CD1c-positive myeloid dendritic cell (primary cell): ENCODE data around the gene ARHGEF17.

ENCODE experiments used
- DNase-seq: peaks from one replicate; pipeline ENCODE4 v3.0.0-alpha.2; 2016; ENCODE audit errors: extremely low spot score

Gene ARHGEF17, protein sequence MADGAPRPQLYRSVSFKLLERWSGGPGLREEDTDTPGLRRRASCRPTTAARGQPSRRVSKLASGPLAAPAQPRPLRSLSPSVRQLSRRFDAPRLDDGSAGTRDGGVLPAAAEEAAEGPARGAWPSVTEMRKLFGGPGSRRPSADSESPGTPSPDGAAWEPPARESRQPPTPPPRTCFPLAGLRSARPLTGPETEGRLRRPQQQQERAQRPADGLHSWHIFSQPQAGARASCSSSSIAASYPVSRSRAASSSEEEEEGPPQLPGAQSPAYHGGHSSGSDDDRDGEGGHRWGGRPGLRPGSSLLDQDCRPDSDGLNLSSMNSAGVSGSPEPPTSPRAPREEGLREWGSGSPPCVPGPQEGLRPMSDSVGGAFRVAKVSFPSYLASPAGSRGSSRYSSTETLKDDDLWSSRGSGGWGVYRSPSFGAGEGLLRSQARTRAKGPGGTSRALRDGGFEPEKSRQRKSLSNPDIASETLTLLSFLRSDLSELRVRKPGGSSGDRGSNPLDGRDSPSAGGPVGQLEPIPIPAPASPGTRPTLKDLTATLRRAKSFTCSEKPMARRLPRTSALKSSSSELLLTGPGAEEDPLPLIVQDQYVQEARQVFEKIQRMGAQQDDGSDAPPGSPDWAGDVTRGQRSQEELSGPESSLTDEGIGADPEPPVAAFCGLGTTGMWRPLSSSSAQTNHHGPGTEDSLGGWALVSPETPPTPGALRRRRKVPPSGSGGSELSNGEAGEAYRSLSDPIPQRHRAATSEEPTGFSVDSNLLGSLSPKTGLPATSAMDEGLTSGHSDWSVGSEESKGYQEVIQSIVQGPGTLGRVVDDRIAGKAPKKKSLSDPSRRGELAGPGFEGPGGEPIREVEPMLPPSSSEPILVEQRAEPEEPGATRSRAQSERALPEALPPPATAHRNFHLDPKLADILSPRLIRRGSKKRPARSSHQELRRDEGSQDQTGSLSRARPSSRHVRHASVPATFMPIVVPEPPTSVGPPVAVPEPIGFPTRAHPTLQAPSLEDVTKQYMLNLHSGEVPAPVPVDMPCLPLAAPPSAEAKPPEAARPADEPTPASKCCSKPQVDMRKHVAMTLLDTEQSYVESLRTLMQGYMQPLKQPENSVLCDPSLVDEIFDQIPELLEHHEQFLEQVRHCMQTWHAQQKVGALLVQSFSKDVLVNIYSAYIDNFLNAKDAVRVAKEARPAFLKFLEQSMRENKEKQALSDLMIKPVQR (N-terminal part only)

DNA sequence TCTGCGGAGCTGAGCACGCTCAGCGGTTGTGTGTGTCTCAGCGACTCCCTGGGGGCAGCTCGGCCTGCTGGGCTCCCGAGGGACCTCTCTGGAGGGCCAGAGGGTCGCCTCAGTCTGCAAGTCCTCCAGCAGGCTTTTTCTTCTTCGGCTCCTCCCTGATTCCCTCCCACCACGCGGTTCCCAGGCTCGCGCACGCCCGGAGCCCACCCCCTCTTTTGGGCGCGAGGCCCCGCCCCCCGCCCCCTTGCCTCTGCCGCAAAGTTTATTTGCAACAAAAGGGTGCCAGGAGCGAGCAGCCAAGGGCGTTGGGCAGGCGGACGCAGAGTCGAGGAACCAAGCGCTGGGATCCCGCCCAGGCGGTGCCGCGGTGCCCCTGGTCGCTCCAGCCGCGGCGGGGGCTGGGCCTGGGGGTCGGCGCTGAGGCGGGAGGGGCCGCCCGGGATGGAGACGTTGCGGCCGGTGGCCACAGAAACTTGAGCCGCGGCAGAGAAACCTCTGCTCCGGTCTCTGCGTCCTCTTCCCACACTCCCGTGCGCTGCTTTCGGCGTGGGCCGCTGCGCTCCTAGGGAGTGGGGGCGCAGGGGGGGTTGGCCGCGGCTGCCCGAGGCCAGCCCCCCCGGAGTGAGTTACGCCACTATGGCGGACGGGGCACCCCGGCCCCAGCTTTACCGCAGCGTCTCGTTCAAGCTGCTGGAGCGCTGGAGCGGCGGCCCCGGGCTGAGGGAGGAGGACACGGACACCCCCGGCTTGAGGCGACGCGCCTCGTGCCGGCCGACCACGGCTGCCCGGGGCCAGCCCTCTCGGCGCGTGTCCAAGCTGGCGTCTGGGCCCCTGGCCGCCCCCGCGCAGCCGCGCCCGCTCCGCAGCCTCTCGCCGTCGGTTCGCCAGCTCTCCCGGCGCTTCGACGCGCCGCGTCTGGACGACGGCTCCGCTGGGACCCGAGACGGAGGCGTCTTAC is at the start of gene ARHGEF17:
Gene ARHGEF17 (plus strand): TSS at position 274 of the 958 bp plus-strand sequence. CDS start 363 bp downstream, at position 637.
- peak; percentile 67 for DNase-seq

DNA sequence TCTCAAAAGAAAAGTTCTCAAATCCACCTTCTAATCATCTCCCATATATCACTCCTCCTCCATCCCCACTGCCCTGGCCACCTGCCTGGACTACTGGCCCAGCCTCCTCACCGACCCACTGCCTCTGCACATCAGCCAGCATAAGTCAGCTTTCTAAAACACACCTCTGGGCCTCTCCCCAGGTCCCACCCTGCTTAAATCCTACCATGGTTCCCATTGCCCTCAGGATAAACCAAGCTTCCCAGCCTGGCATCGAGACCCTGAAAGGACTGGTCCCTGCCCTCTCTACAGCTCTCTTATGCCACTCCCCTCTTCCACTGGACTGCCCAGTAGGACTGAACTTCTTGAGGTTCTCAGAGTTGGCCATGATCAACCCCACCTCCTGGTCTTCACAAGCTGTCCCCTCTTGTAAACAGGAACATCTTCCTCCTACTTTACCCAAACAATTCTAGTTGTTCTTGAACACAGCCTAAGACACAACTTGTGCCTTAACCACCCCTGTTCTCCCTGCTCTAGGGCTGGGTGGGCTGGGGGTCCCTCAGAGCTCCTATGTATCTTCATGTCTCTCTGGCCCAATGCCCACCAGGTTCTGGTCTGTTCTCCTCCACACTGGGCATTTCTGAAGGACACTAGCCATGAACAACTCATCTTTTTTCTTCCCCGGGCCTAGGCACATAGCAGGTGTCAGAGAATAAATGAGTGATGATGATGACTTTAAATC is 48.5 kb upstream of the ARHGEF17 start:
- DNase-seq, result no peak

DNA sequence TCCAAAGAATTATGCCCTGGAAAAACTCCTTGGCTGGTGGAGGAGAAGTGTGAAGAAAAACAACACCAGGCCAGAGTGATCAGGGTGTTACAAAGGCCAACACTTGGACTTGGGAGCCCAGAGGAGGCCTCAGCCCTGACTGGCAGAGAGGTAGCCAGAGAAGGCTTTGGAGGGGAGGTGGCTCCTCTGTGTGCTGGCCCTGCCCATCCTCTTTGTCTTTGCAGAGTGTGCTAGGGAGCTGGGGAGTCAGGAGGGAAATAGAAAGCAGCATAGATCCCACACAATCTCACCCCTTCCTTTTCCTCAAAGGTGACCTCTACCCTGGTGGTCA is 48.0 kb upstream of the ARHGEF17 start:
- no peak for DNase-seq

DNA sequence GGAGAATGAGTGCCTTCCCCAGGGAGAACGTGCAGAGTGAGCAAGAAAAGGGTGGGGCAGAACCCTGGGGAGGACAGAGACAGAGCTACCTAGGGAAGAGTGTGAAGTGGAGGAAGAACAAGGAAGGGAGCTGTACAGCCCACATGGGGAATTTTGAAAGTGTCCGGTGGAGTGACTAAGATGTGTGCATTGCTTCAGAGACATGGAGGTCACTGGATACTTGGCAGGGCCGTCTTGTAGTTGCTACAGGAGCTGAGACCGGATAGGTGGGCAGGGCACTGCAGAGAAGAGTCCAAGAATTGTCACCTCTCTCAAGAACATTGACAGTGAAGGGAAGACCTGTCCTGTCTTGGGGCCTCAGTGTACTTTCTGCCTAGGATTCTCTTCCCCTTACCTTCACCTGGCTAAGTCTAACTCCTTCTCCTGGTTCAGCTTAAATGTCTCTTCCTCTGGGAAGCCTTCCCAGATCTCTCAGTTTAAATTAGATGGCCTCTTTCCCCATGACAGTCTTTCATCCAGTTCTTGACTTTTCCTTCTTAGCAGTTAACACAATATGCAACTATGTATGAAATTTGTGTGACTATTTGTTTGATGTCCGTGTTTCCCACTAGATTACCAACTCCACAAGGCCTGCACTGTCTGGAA is 45.1 kb upstream of the ARHGEF17 start:
- DNase-seq, result peak; percentile 48

DNA sequence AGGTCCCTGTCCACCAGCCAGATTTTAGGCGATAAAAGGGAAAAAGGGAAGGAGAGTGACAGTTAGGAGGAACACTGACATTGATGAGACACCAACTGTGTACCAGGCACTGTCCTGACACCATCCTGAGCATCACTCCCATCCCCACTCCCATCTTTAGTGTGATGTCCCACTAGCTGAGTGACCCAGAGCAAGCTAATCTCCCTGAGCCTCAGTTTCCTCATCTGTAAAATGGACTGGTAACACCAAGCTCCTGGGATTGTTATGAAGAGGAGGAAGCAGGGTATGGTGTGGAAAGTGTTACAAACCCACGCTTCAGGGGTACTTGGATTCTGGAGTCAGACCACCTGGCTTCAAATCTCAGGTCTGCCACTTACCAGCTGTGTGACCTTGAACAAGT is 44.4 kb upstream of the ARHGEF17 start:
- DNase-seq, result no peak

DNA sequence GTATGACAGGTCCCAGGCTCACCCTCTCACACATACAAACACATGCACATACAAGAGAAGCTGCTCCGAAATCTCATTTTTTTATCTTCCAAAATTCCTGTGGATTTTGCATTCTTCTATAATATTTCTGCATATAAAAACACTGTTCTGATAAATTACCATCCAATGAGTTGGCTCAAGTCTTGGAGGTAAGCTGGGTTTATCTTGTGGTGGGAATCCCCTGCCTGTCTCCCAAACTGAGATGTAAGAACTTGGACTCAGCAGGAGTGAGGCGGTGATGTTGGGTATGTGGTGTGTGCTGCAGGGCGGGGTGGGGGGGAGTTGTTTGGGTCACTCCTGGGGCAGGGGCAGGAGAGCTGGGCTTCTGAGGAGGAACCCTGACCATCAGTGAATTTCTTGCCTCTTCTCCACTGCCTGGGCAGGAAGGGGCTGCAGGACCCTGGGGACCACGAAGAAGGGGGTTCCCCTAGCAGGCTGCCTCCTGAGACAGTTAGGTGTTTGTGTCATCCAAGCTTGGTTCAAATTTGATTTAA is 42.7 kb upstream of the ARHGEF17 start:
- no peak for DNase-seq

DNA sequence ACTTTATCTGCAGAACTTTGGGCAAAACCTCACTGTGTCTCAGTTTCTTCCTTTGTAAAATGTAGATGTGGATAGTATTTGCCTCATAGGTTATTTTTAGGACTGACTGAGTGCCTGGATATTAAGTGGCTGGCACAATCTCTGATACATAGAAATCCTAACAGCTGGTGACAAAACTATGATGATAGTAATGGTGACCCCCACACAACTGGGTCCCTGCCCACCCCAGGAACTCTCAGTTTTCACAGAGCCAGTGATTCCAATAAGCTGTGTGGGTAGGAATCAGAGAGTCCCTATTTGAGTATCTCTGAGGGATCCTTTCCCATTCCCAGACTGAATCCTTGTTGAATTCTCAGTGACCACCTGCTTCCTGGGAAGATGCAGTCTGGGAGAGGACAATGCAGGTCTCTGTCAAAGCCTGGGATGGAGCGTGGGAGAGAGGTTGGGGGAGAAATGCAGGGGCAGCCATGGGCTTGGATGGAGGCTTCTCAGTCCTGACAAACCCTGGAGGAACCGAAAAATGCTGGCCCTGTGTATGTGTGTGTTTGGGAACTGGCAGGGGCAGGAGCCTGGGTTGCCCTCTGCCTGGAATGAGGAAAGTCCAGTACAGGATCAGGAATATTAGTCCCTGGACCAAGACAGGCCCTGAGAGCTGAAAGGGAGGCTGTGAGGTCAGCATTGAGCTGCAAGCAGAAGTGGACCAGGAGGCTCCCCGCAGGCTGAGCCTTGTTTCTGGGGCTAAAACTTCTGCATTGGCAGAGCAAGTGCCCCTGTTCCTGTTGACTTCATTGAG is 42.0 kb upstream of the ARHGEF17 start:
- peak; percentile 44 for DNase-seq

DNA sequence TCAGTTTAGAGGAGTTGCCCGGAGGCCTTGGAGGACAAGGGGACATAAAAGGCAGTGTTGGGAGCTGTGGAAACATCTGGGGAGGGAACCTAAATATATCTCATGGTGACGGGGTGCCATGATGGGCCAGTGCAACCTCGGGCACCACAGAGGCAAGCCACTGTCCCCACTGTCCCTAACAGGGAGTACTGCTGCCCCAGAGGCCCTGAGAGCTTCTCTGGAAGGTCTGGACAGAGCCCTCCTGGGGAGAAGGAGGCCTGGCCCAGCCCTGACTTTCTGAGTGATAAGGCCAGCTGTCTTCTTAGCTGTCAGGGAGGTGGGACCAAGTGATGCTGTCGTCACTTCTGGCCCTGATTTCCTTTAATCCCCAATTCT is 41.4 kb upstream of the ARHGEF17 start:
- no peak for DNase-seq

DNA sequence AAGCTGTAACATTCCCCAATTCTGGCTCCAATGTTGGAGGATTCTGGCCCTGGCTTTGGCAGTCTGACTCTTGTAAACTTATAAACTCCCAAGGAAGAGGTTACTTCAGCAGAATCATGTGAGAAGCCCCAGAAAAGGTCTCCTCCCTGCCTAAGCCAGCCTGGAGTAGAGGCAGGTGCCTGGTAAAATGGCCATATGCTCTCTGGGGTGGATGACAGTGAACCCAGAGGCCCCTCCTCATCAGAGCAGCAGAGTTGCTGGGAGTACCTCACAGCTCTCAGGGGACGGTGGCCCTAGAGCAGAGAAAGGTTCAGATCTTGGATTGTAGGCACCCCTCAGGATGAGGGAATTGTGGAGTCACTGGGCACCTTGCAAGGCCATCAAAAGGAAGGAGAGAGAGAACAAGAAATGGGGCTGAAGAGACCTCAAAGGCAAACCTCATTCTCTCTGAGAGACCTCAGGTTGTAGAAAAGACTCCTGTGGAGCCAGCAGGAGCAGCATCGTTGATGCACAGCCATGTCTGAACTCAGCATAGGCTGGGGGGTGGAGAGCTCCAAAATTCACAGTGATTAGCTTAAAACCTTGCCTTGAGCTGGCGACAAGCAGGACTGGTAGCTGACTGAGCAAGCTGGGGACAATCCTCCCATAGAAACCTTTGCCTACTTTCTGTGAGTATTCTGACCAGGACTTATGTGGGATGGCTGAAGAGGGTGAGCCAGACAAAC is 40.8 kb upstream of the ARHGEF17 start:
- DNase-seq, result no peak

DNA sequence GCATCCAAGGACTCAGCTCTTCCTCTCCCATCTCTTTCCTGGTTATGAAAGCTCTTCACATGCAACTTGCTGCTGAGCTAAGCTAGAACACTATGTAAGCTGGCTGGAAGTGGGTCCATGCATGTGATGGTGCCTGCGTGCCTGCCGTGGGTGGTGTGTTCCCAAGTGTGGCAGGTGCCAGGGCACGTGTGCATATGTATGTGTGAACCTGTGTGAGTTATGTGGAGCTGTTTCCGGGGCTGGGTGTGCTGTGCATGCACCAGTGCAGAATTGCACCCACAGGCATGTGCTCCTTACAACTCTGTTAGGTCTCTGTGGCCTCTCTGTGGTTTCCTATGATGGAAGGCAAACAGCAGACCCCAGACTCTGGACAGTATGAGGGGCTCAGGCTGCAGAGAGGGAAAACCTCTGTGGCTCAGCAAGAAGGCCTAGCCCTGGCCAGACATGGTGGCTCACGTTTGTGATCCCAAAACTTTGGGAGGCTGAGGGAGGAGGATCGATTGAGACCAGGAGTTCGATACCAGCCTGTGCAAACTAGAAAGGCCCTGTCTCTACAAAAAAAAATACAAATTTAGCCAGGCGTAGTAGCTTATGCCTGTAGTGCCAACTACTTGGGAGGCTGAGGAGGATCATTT is 40.1 kb upstream of the ARHGEF17 start:
- no peak for DNase-seq

DNA sequence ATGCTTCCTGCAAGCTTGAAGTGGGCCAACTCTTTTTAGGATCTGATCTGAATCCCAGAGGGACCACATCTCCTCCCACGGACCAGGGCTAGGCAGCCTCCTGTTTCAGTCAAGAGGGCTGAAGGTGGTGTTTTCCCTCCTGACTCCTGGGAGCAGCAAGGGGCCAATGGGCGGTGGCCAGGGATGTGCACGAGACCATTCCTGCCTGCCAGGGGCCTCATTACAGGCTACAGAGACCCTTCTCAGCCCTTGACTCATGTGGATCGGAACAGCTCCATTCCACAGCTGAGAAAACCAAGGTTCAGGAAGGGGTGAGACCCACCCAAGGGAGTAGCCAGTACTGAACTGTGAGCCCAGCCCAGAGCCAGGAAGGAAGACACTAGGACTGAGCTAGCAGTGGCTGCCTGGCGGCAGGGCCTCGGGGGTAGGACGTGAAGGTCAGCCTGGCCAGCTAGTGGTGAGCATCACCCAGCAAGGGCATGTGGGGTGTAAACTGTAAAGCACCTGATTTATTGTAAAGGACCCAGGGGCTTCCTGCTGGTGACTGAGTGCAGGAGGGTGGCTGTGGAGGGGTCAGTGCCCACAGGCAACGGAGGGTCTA is 39.3 kb upstream of the ARHGEF17 start:
- DNase-seq, result no peak

DNA sequence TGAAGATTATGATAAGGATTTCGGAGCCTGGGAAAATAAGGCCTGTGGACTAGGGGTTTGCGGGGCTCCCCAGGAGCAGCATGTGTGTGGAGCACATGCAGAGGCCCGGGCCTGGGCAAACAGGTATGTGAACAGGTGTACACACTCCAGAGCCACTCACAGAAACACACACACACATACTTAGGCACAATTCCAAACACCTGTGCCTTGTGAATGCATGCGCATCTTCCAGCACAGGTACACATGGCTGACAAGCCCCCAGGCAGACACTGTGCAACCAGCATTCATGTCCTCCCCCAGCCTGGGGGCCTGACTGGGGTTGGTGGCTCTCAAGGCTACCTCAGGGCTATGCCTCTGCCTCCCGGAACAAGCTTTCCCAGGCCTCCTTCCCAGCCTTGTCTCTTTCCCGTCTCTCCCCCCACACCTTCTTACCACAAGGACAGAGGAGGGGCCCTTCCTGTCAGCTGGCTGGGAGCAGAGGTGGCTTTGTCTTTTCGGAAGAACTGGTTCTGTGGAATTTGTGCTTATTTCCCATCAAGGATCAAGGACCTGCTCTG is 38.5 kb upstream of the ARHGEF17 start:
- DNase-seq, result no peak

DNA sequence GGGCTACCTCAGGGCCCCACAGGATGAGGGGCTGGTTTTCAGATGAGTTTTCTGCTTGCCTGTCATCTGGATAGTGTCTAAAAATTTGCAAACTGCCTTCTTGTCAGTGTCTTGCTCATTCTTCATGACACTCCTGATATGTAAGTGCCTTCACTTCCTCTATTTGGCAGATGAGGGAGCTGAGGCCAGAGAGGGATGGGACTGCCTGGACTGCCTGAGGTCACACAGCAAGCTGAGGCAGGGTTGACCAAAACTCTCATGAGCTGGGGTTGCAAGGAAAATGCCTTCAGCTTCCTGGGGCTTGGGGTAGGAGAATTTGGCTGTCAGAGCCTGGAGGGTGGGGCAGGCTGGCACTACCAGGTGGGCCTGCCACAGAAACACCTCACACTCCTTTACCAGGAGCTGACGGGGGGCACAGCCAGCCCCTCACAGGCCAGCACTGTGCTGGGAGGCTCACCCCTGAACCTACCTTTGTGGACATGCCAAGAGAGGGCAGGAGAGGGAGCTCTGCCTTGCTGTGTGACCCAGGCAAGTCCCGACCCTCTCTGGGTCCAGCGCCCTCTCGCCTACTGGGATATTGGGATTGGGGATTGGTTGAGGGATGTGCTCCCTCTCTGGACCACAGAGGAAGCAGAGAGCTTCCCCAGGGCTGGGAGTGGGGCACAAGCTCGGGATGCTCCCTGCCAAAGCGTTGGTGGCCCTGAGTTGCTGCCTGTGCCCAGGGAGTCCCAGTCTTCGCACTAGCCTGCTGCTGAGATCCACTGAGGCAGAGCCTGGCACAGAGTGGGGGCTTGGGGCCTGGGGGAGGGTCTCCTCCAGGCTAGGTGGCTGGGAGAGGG is 37.8 kb upstream of the ARHGEF17 start:
- DNase-seq, result peak; percentile 73

DNA sequence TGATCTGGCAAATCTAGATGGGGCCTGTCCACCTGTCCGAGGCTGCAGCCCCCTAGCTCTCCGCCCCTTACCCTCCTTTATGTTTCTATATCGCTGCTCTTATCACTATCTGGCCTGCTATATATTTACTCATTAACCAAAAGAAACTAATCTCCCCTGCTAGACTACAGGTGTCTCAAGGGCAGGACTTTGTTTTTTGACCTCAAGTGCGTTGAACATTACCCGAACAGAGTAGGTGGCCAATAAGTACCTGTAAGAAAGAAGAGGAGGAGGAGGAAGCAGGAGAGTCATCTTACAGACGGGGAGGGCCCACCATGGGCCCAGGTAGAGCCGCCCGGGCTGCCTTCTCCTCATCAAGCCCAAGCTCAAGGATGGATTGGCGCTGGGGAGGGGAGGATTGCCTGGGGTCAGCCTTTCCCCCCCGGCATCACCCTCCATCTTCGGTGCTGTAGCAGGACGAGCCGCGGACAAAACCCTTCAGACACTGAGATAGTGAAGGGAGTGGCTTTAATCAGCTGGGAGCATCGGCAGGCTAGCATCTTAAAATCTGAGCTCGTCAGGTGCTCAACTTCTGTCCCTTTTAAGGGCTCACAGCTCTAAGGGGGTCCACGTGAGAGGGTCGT is 37.1 kb upstream of the ARHGEF17 start:
- DNase-seq, result no peak

DNA sequence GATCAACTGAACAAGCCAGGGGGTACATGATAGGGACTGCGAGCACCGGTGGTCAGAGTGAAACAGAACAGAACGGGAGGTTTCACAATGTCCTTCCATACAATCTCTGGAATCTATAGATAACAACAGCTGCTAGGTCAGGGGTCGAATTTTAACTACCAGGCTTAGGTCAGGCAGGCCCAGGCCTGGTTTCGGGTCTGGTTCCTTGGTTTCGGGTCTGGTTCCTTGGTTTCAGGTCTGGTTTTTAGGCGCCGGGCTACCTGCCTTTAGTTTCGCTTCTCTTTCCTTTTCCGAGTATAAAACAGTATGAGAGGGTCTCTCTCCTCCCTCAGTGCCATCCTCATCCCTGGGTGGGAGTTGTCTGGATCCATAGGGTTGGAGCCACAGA is 36.6 kb upstream of the ARHGEF17 start:
- DNase-seq, result peak; percentile 57
